Measurements from ENCODE around the gene CAMK2D. TPM values are rescaled to one million over a fixed set of nuclear protein-coding genes. Genes with fewer than 3 reads are reported as not detected.

The CAMK2D gene
- total RNA-seq, 1 experiment from 2014 or later, result 9.0 TPM

GRCh38 chr4:113572620-113573019 lies 188.9 kb downstream of the CAMK2D start:
- no peak for DNase-seq
- no peaks in the 10 kb centered on the region for H3K4me1 ChIP-seq (ENCODE audit: insufficient read depth, low read length)
- H4K8ac ChIP-seq (replicated peaks; ENCODE audit: insufficient read length, low read depth, low read length), result no peak overlapping the region
- no peaks in the 10 kb centered on the region for H4K20me1 ChIP-seq (ENCODE audit: control insufficient read depth, insufficient read depth, insufficient read length)
- H3T11ph ChIP-seq (ENCODE audit: low read length), result no peak overlapping the region
- no peak overlapping the region for H2AK5ac ChIP-seq (ENCODE audit: insufficient read length, low read length)
- no peak overlapping the region for H2BK5ac ChIP-seq (ENCODE audit: insufficient read length, low read length)
- H3K4me3 Mint-ChIP-seq, result no peak overlapping the region
- no peaks in the 10 kb centered on the region for H3K23me2 ChIP-seq (ENCODE audit: insufficient read length, low read depth, low read length, poor library complexity, severe bottlenecking)
- H2BK12ac ChIP-seq (ENCODE audit: insufficient read length, low read depth, low read length), result no peak overlapping the region
- no peak overlapping the region for H3K4ac ChIP-seq (ENCODE audit: low read depth, low read length)
- no peak overlapping the region for H2AFZ ChIP-seq (ENCODE audit: low read length)
- H3K23ac ChIP-seq (ENCODE audit: insufficient read length, low read depth, low read length), result no peak overlapping the region
- no peaks in the 10 kb centered on the region for H3K27me3 ChIP-seq (ENCODE audit: insufficient read depth, low read length)
- H3K4me1 Mint-ChIP-seq, result peaks cover 6 to 8% of the 10 kb centered on the region in 2 experiments; a peak in 3 of 4 replicates
- no peak overlapping the region for H3K18ac ChIP-seq (ENCODE audit: insufficient read length, low read depth, low read length)
- H4K91ac ChIP-seq (ENCODE audit: insufficient read length, low read depth, low read length), result no peak overlapping the region
- H3K9me3 Mint-ChIP-seq, result no peaks in the 10 kb centered on the region
- H3K36me3 Mint-ChIP-seq (ENCODE audit: insufficient read depth in 1 of 3, low read depth in 3 of 3), result 0 out of 7 replicates have a peak, but pooled peaks cover 0 to 3% (median 0%) of the 10 kb centered on the region in 3 experiments
- no CpG with 5 or more reads among the region's 3 CpGs for WGBS (ENCODE audit: extremely low coverage, insufficient read length, low lambda C conversion rate)
- H3K27me3 Mint-ChIP-seq (ENCODE audit: low read depth), result no peaks in the 10 kb centered on the region
- no peaks in the 10 kb centered on the region for H3K79me2 ChIP-seq (ENCODE audit: insufficient read depth, low read length)
- no peak overlapping the region for H3K14ac ChIP-seq (ENCODE audit: insufficient read depth, low read length)
- no peak overlapping the region for H3K27ac Mint-ChIP-seq
- H2BK15ac ChIP-seq (ENCODE audit: low read depth, low read length), result no peak overlapping the region
- no peak overlapping the region for H3K56ac ChIP-seq (ENCODE audit: insufficient read length, low read depth, low read length)
- no peak overlapping the region for H2BK120ac ChIP-seq (ENCODE audit: low read depth, low read length, poor library complexity, severe bottlenecking)
- H4K5ac ChIP-seq (ENCODE audit: insufficient read length, low read depth, low read length), result no peak overlapping the region
- H3K27ac ChIP-seq (ENCODE audit: insufficient read length, low read depth, low read length), result no peak overlapping the region
- no peak overlapping the region for H3K4me2 ChIP-seq (ENCODE audit: insufficient read depth, insufficient read length, low read length)
- H3K79me1 ChIP-seq (ENCODE audit: insufficient read depth, low read depth, low read length, poor library complexity, severe bottlenecking), result no peaks in the 10 kb centered on the region
- no peaks in the 10 kb centered on the region for H3K9me3 ChIP-seq (ENCODE audit: control insufficient read depth, low read depth, low read length)
- no peak overlapping the region for H3K9ac ChIP-seq (ENCODE audit: extremely low read depth, insufficient read length, low read length)
- no peak for TF ChIP-seq CTCF (conservative IDR thresholded peaks at IDR 0.05)
- no peak overlapping the region for H2BK20ac ChIP-seq (ENCODE audit: low read depth, low read length, poor library complexity, severe bottlenecking)
